Endothelial cell of umbilical vein (primary cell): ENCODE results near the gene DAPK2. TPM values are rescaled to one million over a fixed set of nuclear protein-coding genes. Genes with fewer than 3 reads are reported as not detected.

ENCODE experiments used
- BruUV-seq: library from RNA; stranded (reverse); fragments of 400-500 nt; replicated peaks from 2 replicates; lab custom pipeline; 2021; lab: Mats Ljungman, UMichigan
- CTCF ChIA-PET: fragments of 300-600, 350-600 bp; sonication (Branson Sonifier 250); formaldehyde crosslinking; loops from one replicate; lab custom pipeline; 2021; ENCODE audit warnings: antibody characterized with exemption, inconsistent platforms; lab: Charles Lee
- POLR2A ChIA-PET: fragments of 300-600, 350-600 bp; sonication (Branson Sonifier 250); formaldehyde crosslinking; loops from one replicate; lab custom pipeline; 2021; ENCODE audit warnings: antibody characterized with exemption, inconsistent platforms; lab: Charles Lee
- DNase-seq: peaks from one replicate; pipeline ENCODE4 v3.0.0-alpha.2; 2011; ENCODE audit warnings: low read depth, low spot score
- FAIRE-seq: peaks from 2 replicates; lab custom pipeline; 2011; peaks lifted over from hg19 to GRCh38; lab: Jason Lieb, UNC
- H2AFZ ChIP-seq: 2 replicates; pipeline ENCODE4 v1.6.0; 2012; ENCODE audit warnings: low read depth, low read length, control low read depth, inconsistent platforms
- H3K27ac ChIP-seq: 2 replicates; pipeline ENCODE4 v1.5.1; 2011; ENCODE audit warnings: low read depth, mild to moderate bottlenecking, control low read depth, low read length, moderate library complexity; ENCODE audit not compliant: insufficient read depth
- H3K27me3 ChIP-seq, 2 experiments: 2 replicates each; pipeline versions ENCODE4 v1.6.0 to v1.6.1; 2011; ENCODE audit warnings: low read length in 2 of 2, mixed read lengths in 1 of 2; ENCODE audit not compliant: control insufficient read depth in 2 of 2, insufficient read depth in 2 of 2
- H3K36me3 ChIP-seq, 2 experiments: 2 replicates in 1 of 2; 3 replicates in 1 of 2; pipeline ENCODE4 v1.5.1; 2011; ENCODE audit warnings: low read length in 2 of 2, mild to moderate bottlenecking in 1 of 2, moderate library complexity in 1 of 2; ENCODE audit not compliant: control insufficient read depth in 2 of 2, insufficient read depth in 2 of 2; ENCODE audit errors: extremely low read depth in 1 of 2
- H3K4me1 ChIP-seq: 3 replicates; pipeline ENCODE4 v1.5.1; 2011; ENCODE audit warnings: mild to moderate bottlenecking, low read length; ENCODE audit not compliant: control insufficient read depth, insufficient read depth; ENCODE audit errors: extremely low read depth
- H3K4me2 ChIP-seq: 2 replicates; pipeline ENCODE4 v1.6.1; 2011; ENCODE audit warnings: low read length, control low read depth, mixed read lengths; ENCODE audit not compliant: insufficient read depth
- H3K4me3 ChIP-seq, 3 experiments: fragments of 200-600 bp in 1 of 3; sonication (generic), shearing (Covaris generic) in 1 of 3; replicated peaks in 1 of 3; 2 replicates each; pipeline ENCODE4 v1.5.1; 2011 to 2016; ENCODE audit warnings: control low read depth in 3 of 3, low read length in 3 of 3, mild to moderate bottlenecking in 2 of 3, inconsistent platforms in 1 of 3, low read depth in 1 of 3, moderate library complexity in 1 of 3; ENCODE audit not compliant: insufficient read depth in 1 of 3
- H3K79me2 ChIP-seq: 2 replicates; pipeline ENCODE4 v1.6.0; 2012; ENCODE audit warnings: low read length, inconsistent platforms; ENCODE audit not compliant: control insufficient read depth, insufficient read depth
- H3K9ac ChIP-seq: replicated peaks from 2 replicates; pipeline ENCODE3; 2011; ENCODE audit warnings: low read length, control low read depth; ENCODE audit not compliant: insufficient read depth; ENCODE audit errors: extremely low read depth
- H3K9me1 ChIP-seq: replicated peaks from 3 replicates; pipeline ENCODE4 v1.6.0; 2011; ENCODE audit warnings: mild to moderate bottlenecking, low read length; ENCODE audit not compliant: control insufficient read depth, insufficient read depth; ENCODE audit errors: extremely low read depth
- H3K9me3 ChIP-seq: replicated peaks from 2 replicates; pipeline ENCODE4 v1.5.1; 2012; ENCODE audit warnings: low read length, inconsistent platforms; ENCODE audit not compliant: control insufficient read depth, insufficient read depth
- H4K20me1 ChIP-seq: replicated peaks from 2 replicates; pipeline ENCODE3; 2011; ENCODE audit warnings: mild to moderate bottlenecking, low read length; ENCODE audit not compliant: control insufficient read depth, insufficient read depth; ENCODE audit errors: extremely low read depth
- EZH2 ChIP-seq: IDR thresholded peaks from 2 replicates; pipeline ENCODE4 v1.6.1; 2012; ENCODE audit warnings: borderline replicate concordance, low read depth, mild to moderate bottlenecking, moderate library complexity, low read length, inconsistent platforms; ENCODE audit not compliant: severe bottlenecking
- FOS ChIP-seq: IDR thresholded peaks from 2 replicates; pipeline ENCODE4 v1.6.1; 2011; ENCODE audit warnings: mild to moderate bottlenecking, low read length, moderate library complexity, borderline replicate concordance; ENCODE audit not compliant: insufficient read depth
- GATA2 ChIP-seq: IDR thresholded peaks from 2 replicates; pipeline ENCODE4 v1.7.0; 2011; ENCODE audit warnings: low read depth, mild to moderate bottlenecking, moderate library complexity, mixed read lengths, low read length; ENCODE audit not compliant: insufficient read length, insufficient read depth
- JUN ChIP-seq: IDR thresholded peaks from 2 replicates; pipeline ENCODE4 v1.6.1; 2011; ENCODE audit warnings: borderline replicate concordance, low read depth; ENCODE audit not compliant: insufficient read length, insufficient read depth
- MAX ChIP-seq: IDR thresholded peaks from 2 replicates; pipeline ENCODE4 v1.6.1; 2011; ENCODE audit not compliant: insufficient read depth, insufficient read length
- MYC ChIP-seq: IDR thresholded peaks from one replicate; pipeline ENCODE4 v1.6.1; 2011; ENCODE audit warnings: mild to moderate bottlenecking, low read depth, low read length
- POLR2A ChIP-seq: IDR thresholded peaks from 2 replicates; pipeline ENCODE4 v1.6.1; 2012; ENCODE audit warnings: low read depth, mild to moderate bottlenecking, control low read depth, low read length
- POLR2AphosphoS5 ChIP-seq: IDR thresholded peaks from 2 replicates; pipeline ENCODE4 v1.6.1; 2012; ENCODE audit warnings: low read depth, mild to moderate bottlenecking, control low read depth, low read length, moderate library complexity; ENCODE audit not compliant: insufficient read depth
- dilution Hi-C: fragments of 300-500 bp; cut with MboI; formaldehyde crosslinking; loops from one replicate; pipeline ENCODE4 v1.15.0; 2019; ENCODE audit warnings: low sequenced_read_pairs; ENCODE audit not compliant: extremely low pct_ligation_motif_present
- intact Hi-C: fragments of 100-400 bp; cut with micrococcal nuclease; formaldehyde crosslinking; loops from one replicate; pipeline ENCODE4 v1.10.0; 2022
- polyA plus RNA-seq, 4 experiments: library from polyadenylated mRNA; depleted of rRNA in 3 of 4; stranded (reverse) in 3 of 4; unstranded in 1 of 4; fragments of >200 nt; gene quantifications; 2 replicates each; pipeline versions ENCODE4 v1.2.1 to v1.2.3, GENCODE V29; 2011 to 2012; ENCODE audit warnings: missing spikeins in 1 of 4
- total RNA-seq: library from RNA; stranded (reverse); gene quantifications from 2 replicates; pipeline ENCODE4 v1.2.3, GENCODE V29; 2021
- TF ChIP-seq, protein P1 (sequence below), 2 donors: IDR thresholded peaks; 1 replicate in 1 of 2; 2 replicates in 1 of 2; pipeline ENCODE4 v1.5.1; 2011; ENCODE audit warnings: low read length in 2 of 2, mild to moderate bottlenecking in 2 of 2, moderate library complexity in 2 of 2, control low read depth in 1 of 2, inconsistent platforms in 1 of 2, low read depth in 1 of 2; ENCODE audit not compliant: insufficient read depth in 1 of 2; ENCODE audit errors: extremely low read depth in 1 of 2

The DAPK2 gene
- total and polyA plus RNA-seq, 2 donors (not counting 3 experiments of a cell fraction or from before 2014, with no cell fraction given), result 2.8 to 6.7 TPM

DNA sequence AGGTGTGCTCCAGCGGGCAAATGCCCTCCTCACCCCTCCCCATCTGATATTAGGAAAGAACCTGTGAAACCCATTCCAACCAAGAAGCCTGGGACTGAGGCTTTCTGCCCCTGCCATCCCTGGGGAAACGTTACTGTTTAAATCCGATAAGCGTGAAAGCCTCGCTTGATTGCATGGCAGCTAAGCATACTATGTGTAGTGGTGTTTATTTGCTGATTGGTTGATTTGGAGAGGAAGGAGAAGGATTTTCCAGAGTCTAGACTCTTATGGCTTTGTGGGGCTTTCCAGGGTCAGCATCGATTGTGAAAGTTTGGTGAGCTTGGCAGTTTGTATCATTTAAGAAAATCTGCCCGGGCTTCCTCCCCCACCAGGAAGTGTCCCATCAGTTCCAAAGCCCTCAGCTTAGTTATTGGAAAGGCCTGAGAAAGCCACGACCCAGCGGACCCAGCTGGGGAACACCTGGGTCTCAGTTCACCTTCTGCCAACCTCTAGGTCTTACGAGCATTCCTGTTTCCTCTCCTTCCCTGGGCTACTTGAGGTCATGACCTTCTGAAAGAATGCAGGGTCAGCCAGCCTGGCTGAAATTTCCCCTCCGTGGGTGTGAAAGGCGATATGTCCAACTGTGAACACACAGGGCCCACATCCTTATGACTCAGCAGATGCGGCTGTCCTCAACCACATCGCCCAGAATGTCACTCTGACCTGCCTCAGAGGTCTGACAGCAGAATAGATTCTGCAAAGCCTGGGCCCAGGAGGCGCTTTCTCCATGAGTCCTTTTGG is 149.8 kb downstream of the DAPK2 start:
- H3K4me2 ChIP-seq, result no peak overlapping the region
- peak overlapping the region; percentile 35 for H3K27ac ChIP-seq
- no peaks in the 10 kb centered on the region for H3K36me3 ChIP-seq
- H3K9ac ChIP-seq, result no peak overlapping the region
- dilution Hi-C loops, result no loop called here
- H3K4me1 ChIP-seq, result peaks cover 11% of the 10 kb centered on the region
- H2AFZ ChIP-seq, result peak overlapping the region; percentile 13
- BruUV-seq, result no TSS peak
- no peak overlapping the region for H3K4me3 ChIP-seq
- H3K9me1 ChIP-seq, result no peaks in the 10 kb centered on the region
- FAIRE-seq (peak; percentile 24), DNase-seq (peak; percentile 69)
- ChIA-PET POLR2A (no interaction called here), CTCF (interaction anchor here (1.3 to 2.9 kb wide), 2 partner anchors 144 to 150 kb away, joined by 6 to 10 read pairs; partner anchors contain the start of gene DAPK2)
- no peaks in the 10 kb centered on the region for H3K27me3 ChIP-seq
- intact Hi-C loops, result no loop called here
- H3K79me2 ChIP-seq, result no peaks in the 10 kb centered on the region
- H3K9me3 ChIP-seq, result no peaks in the 10 kb centered on the region
- H4K20me1 ChIP-seq, result no peaks in the 10 kb centered on the region
- TF ChIP-seq MAX (no peak), POLR2AphosphoS5 (no peak), FOS (peak; percentile 47), EZH2 (no peak), MYC (no peak)

DNA sequence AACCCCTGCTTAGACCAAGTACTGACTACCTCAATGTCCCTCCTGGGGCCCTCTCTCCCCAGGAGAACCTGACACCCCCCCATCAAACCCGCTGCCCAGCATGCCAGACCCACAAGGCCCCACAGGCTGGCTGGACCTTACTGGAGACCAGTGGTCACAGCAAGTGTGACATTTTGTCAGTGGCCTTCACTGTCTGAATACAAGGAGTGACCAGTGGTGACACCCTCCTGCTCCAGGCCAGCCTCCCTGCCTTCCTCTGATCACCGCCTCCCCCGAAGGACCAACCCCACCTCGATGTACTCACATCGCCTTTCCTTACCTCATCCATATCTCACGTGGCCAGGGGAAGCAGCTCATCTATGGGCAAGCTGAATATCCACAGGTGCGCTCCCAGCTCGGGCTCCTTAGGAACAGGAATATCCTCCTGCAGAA is 150.5 kb downstream of the DAPK2 start:
- no peaks in the 10 kb centered on the region for H4K20me1 ChIP-seq
- H3K9me3 ChIP-seq, result no peaks in the 10 kb centered on the region
- intact Hi-C loops, result no loop called here
- no TSS peak for BruUV-seq
- TF ChIP-seq GATA2 (no peak), POLR2AphosphoS5 (no peak), MYC (no peak), POLR2A (no peak), EZH2 (no peak), JUN (no peak), FOS (no peak), MAX (no peak)
- TF ChIP-seq, protein P1, sequence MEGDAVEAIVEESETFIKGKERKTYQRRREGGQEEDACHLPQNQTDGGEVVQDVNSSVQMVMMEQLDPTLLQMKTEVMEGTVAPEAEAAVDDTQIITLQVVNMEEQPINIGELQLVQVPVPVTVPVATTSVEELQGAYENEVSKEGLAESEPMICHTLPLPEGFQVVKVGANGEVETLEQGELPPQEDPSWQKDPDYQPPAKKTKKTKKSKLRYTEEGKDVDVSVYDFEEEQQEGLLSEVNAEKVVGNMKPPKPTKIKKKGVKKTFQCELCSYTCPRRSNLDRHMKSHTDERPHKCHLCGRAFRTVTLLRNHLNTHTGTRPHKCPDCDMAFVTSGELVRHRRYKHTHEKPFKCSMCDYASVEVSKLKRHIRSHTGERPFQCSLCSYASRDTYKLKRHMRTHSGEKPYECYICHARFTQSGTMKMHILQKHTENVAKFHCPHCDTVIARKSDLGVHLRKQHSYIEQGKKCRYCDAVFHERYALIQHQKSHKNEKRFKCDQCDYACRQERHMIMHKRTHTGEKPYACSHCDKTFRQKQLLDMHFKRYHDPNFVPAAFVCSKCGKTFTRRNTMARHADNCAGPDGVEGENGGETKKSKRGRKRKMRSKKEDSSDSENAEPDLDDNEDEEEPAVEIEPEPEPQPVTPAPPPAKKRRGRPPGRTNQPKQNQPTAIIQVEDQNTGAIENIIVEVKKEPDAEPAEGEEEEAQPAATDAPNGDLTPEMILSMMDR (IDR thresholded peaks at IDR 0.05; ENCODE audit: extremely low read depth in 1 of 2, insufficient read depth in 1 of 2, low read depth in 1 of 2, low read length in 2 of 2), result no peak
- H3K4me1 ChIP-seq, result peaks cover 11% of the 10 kb centered on the region
- ChIA-PET CTCF (interaction anchor here (1.3 to 8.1 kb wide), 3 partner anchors 142 to 151 kb away, joined by 6 to 105 read pairs (median 10); partner anchors contain the start of gene DAPK2), POLR2A (interaction anchor here (0.7 kb wide), 1 partner anchor 10 kb away, joined by 4 read pairs; no protein-coding TSS in a partner anchor)
- H3K4me3 ChIP-seq, result no peak overlapping the region
- no peaks in the 10 kb centered on the region for H3K27me3 ChIP-seq
- FAIRE-seq, result no peak
- no peak overlapping the region for H2AFZ ChIP-seq
- H3K79me2 ChIP-seq, result no peaks in the 10 kb centered on the region
- no peaks in the 10 kb centered on the region for H3K9me1 ChIP-seq
- no peak overlapping the region for H3K27ac ChIP-seq
- no peak overlapping the region for H3K4me2 ChIP-seq
- no peaks in the 10 kb centered on the region for H3K36me3 ChIP-seq
- no peak overlapping the region for H3K9ac ChIP-seq
- no peak for DNase-seq
- dilution Hi-C loops, result no loop called here
